ENCODE measurements around the gene CNR2.

GRCh38 chr1:23936481-23937176, 23.5 kb upstream of the CNR2 start:
- TF ChIP-seq CTCF (IDR thresholded peaks at IDR 0.05) (no peak), FOXJ3 (CRISPR knock-in tag; IDR thresholded peaks at IDR 0.05) (no peak), POLR2AphosphoS5 (IDR thresholded peaks at IDR 0.05; ENCODE audit: low read depth, low read length) (no peak), NFIC (IDR thresholded peaks at IDR 0.05; ENCODE audit: borderline replicate concordance) (no peak), GABPA (IDR thresholded peaks at IDR 0.05; ENCODE audit: low read depth) (no peak), SMC3 (IDR thresholded peaks at IDR 0.05; ENCODE audit: low read depth, low read length) (no peak), REST (IDR thresholded peaks at IDR 0.05; ENCODE audit: low read depth, low read length) (peak; percentile 88), ZBTB33 (IDR thresholded peaks at IDR 0.05; ENCODE audit: borderline replicate concordance, low read depth) (no peak), EP300 (IDR thresholded peaks at IDR 0.05; ENCODE audit: borderline replicate concordance in 1 of 2, low read depth in 1 of 2, low read length in 1 of 2) (no peak), TCF12 (IDR thresholded peaks at IDR 0.05) (no peak)
